Esophagus squamous epithelium (tissue), 4 donors: ENCODE data around the gene PAPLN.

Experiments used
- CTCF ChIP-seq, 6 experiments: fragments of 450-650 bp in 4 of 6; fragments of 200-600 bp in 2 of 6; sonication (generic) in 2 of 6; IDR thresholded peaks; one replicate each; pipeline ENCODE4 v1.5.1; 2016 to 2019; ENCODE audit warnings: antibody characterized with exemption in 6 of 6, mild to moderate bottlenecking in 4 of 6, moderate library complexity in 4 of 6
- POLR2A ChIP-seq, 4 donors: fragments of 450-650 bp; IDR thresholded peaks; one replicate each; pipeline ENCODE4 v1.6.1; 2017; ENCODE audit warnings: antibody characterized with exemption in 4 of 4, mild to moderate bottlenecking in 4 of 4, moderate library complexity in 3 of 4

GRCh38 chr14:73276836-73277235, 39.5 kb downstream of the PAPLN start:
- no peak for TF ChIP-seq CTCF (IDR thresholded peaks at IDR 0.05)
- no peak for TF ChIP-seq POLR2A (IDR thresholded peaks at IDR 0.05)
